Activated CD4-positive, alpha-beta T cell treated with anti-CD3 and anti-CD28 coated beads, Interleukin-2, amount 10 ng/mL, durations not matched to agents 24 days and 14 days (primary cell): ENCODE results near the gene TNFAIP8. TPM values are rescaled to one million over a fixed set of nuclear protein-coding genes. Genes with fewer than 3 reads are reported as not detected.
A peak's percentile ranks its signal among the peaks of the same experiment; 100 is the strongest.

Source experiments
- DNase-seq: peaks from one replicate; pipeline ENCODE4 v3.0.0; 2022
- H3K27ac Mint-ChIP-seq: one replicate; pipeline ENCODE4 v1.8.0; 2022; ENCODE audit warnings: mild to moderate bottlenecking, mixed read lengths
- H3K27me3 Mint-ChIP-seq: one replicate; pipeline ENCODE4 v1.8.0; 2022; ENCODE audit warnings: mixed read lengths
- H3K36me3 Mint-ChIP-seq: one replicate; pipeline ENCODE4 v1.8.0; 2022; ENCODE audit warnings: low read depth, mild to moderate bottlenecking, mixed read lengths
- H3K4me1 Mint-ChIP-seq: one replicate; pipeline ENCODE4 v1.8.0; 2021; ENCODE audit warnings: mixed read lengths
- H3K4me3 Mint-ChIP-seq: one replicate; pipeline ENCODE4 v1.8.0; 2022; ENCODE audit warnings: mild to moderate bottlenecking, moderate library complexity, mixed read lengths
- H3K9me3 Mint-ChIP-seq: one replicate; pipeline ENCODE4 v1.8.0; 2021; ENCODE audit warnings: mixed read lengths
- intact Hi-C: fragments of 100-400 bp; cut with micrococcal nuclease; formaldehyde crosslinking; loops from one replicate; pipeline ENCODE4 v1.15.1; 2023
- total RNA-seq: library from RNA; stranded (reverse); gene quantifications from 2 replicates; pipeline ENCODE4 v1.2.3, GENCODE V29; 2022

The TNFAIP8 gene
- total RNA-seq, 1 donor from 2014 or later: 188 TPM

DNA sequence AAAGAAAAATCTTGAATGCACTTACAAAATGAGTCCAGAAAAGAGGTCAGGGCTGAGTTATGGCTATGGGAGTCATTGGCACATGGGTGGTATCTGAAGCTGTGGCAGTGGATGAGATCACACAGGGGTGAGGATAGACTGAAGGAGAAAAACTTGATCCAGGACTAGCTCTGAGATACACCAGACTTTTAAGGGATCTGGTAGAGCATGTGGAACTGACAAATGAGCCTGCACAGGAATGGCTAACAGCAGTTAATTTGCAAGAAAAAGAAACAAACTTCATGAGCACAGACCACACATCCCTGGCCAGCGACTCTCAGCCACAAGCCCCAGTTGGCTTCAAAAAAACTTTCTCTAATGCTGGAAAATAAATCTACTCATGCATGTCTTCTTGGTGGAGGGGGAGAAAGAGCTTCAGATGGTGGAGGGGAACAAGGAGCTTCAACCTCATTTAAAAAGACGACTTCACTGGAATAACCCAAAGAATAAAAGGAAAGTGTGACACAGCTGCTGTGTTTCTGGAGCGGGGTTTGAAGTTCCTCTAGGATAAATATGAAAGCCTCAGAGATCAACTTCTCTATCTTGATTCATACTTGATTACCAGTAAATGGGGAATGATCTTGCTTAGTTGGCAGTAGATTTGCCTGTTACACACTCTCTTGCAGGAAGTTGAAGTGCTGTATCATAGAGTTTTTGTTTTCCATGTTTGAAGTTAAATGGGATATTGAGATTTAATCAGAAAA is 33.6 kb downstream of the TNFAIP8 start:
- H3K4me3 Mint-ChIP-seq: peak overlapping the region; percentile 18
- H3K9me3 Mint-ChIP-seq: no peaks in the 10 kb centered on the region
- no peaks in the 10 kb centered on the region for H3K27me3 Mint-ChIP-seq
- peaks cover 70% of the 10 kb centered on the region for H3K36me3 Mint-ChIP-seq
- no peak for DNase-seq
- intact Hi-C loops: no loop called here
- peaks cover 66% of the 10 kb centered on the region for H3K4me1 Mint-ChIP-seq
- peak overlapping the region; percentile 56 for H3K27ac Mint-ChIP-seq

DNA sequence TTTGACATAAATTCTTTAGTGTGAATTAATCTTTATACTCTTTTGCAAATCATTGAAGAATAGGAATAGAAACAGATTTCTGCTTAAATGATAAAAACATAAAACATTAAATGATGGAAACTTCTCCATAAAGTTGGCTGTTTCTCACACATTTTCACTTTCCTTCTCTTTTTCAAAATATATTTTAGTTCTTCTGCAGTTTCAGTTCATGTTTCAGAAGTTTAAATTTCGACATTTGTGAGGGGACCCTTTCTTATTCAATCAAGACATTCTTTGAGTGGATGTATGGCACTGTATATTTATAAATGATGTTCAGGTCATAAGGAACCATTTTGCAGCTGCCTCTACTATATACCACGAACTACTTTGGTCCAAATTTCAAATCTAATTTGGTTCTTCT is 34.6 kb downstream of the TNFAIP8 start:
- Mint-ChIP-seq H3K4me3 (no peak overlapping the region), H3K27me3 (no peaks in the 10 kb centered on the region), H3K9me3 (no peaks in the 10 kb centered on the region), H3K27ac (no peak overlapping the region), H3K36me3 (peaks cover 72% of the 10 kb centered on the region), H3K4me1 (peaks cover 65% of the 10 kb centered on the region)
- DNase-seq: no peak
- intact Hi-C loops: no loop called here

- Mint-ChIP-seq H3K36me3 (peaks cover 71% of the 10 kb centered on the region), H3K4me3 (peak overlapping the region; percentile 20), H3K27ac (peak overlapping the region; percentile 84), H3K4me1 (peaks cover 71% of the 10 kb centered on the region), H3K9me3 (no peaks in the 10 kb centered on the region), H3K27me3 (no peaks in the 10 kb centered on the region)
- DNase-seq: no peak
- intact Hi-C loops: loop anchor here (1.0 kb wide), 1 partner anchor 24 kb away; no protein-coding TSS in a partner anchor
Measured at GRCh38 chr5:119393201-119393691, 37.4 kb downstream of the TNFAIP8 start.

- Mint-ChIP-seq H3K36me3 (peaks cover 69% of the 10 kb centered on the region), H3K4me3 (peak overlapping the region; percentile 62), H3K27me3 (no peaks in the 10 kb centered on the region), H3K9me3 (no peaks in the 10 kb centered on the region), H3K4me1 (peaks cover 72% of the 10 kb centered on the region), H3K27ac (peak overlapping the region; percentile 84)
- intact Hi-C loops: loop anchor here (1.0 to 2.0 kb wide), 2 partner anchors 15 to 24 kb away; no protein-coding TSS in a partner anchor
- DNase-seq: no peak
Measured at GRCh38 chr5:119393746-119394145, 37.9 kb downstream of the TNFAIP8 start.

GRCh38 chr5:119395080-119395836 is 39.4 kb downstream of the TNFAIP8 start:
- Mint-ChIP-seq H3K9me3 (no peaks in the 10 kb centered on the region), H3K27ac (peak overlapping the region; percentile 91), H3K27me3 (no peaks in the 10 kb centered on the region), H3K36me3 (peaks cover 59% of the 10 kb centered on the region), H3K4me3 (peak overlapping the region; percentile 34), H3K4me1 (peaks cover 66% of the 10 kb centered on the region)
- DNase-seq: no peak
- intact Hi-C loops: loop anchor here (2.0 to 5.0 kb wide), 2 partner anchors 16 to 38 kb away; partner anchors contain the start of gene TNFAIP8

DNA sequence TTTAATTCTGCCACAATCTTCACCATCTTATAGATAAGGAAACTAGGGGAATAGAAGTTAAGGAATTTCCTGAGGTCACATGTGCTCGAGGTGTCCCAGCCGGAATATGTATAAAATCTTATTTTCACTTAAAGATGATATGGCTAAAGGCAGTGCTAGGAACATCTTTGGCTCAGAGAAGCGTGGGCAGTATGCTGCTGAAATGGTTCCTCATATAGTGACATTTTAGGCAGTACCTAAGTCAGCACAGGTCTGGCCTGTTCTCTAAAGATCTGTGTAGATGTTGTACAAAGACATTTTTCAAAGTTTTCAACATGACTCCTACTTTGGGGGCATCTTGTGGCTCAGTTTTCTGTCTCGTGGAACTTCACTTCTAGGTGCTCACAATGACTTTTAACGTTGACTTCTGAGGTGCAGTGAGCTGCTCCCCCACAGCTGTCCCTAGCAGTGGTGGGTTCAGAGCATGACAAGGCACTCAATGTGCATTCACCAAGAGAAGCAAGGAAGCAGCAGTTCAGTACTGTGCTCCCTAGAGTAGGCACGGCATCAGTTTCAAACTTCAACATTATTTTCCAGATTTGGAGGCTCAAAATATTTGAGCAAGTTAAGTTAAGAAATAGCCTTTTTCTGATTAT is 40.3 kb downstream of the TNFAIP8 start:
- DNase-seq: no peak
- Mint-ChIP-seq H3K27ac (peak overlapping the region; percentile 91), H3K4me1 (peaks cover 64% of the 10 kb centered on the region), H3K9me3 (no peaks in the 10 kb centered on the region), H3K27me3 (no peaks in the 10 kb centered on the region), H3K4me3 (peak overlapping the region; percentile 69), H3K36me3 (peaks cover 52% of the 10 kb centered on the region)
- intact Hi-C loops: loop anchor here (2.0 to 5.0 kb wide), 4 partner anchors 15 to 121 kb away; partner anchors contain the start of gene TNFAIP8

GRCh38 chr5:119397518-119398380 is 41.9 kb downstream of the TNFAIP8 start:
- no peak for DNase-seq
- peaks cover 40% of the 10 kb centered on the region for H3K36me3 Mint-ChIP-seq
- peak overlapping the region; percentile 11 for H3K4me3 Mint-ChIP-seq
- intact Hi-C loops: loop anchor here (1.0 to 5.0 kb wide), 9 partner anchors 13 to 366 kb away; partner anchors contain the start of gene TNFAIP8
- peak overlapping the region; percentile 83 for H3K27ac Mint-ChIP-seq
- H3K4me1 Mint-ChIP-seq: peaks cover 61% of the 10 kb centered on the region
- H3K27me3 Mint-ChIP-seq: no peaks in the 10 kb centered on the region
- no peaks in the 10 kb centered on the region for H3K9me3 Mint-ChIP-seq

DNA sequence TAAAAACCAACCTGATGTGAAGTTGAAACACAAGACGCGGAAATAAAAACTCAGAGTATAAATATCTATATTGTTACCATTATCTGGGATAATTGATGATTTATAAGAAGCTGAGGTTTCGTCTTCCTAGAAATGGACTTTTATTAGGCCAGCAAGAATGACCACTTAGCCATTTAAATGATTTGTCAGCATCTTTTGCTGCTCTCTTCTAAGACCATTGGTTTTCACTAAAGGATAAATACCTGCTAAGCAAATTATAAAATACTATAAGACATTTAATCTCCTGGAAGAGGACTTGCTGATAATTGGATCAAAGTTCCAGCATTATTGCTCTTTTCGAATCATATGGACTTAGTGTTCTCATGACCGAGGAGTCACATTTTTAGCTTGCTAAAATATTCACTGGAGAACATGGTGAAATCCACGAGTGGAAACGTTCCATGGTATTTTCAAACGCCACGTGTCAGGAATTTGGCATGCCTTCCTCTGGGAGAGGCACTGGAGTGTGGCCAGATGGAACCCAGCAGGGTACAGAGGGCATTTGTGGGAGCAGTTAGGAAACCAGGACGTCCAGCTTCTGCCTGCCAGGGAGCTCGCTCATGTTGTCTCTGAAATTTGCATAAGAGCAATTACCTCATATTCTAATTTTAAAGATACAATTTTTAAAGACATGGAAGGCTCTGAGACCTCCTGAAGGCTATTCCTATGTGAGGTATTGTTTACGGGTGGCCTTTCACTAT is 43.1 kb downstream of the TNFAIP8 start:
- DNase-seq: no peak
- intact Hi-C loops: loop anchor here (5.0 kb wide), 1 partner anchor 42 kb away; the partner anchor contains the start of gene TNFAIP8
- Mint-ChIP-seq H3K27ac (peak overlapping the region; percentile 83), H3K9me3 (peaks cover 3% of the 10 kb centered on the region), H3K27me3 (no peaks in the 10 kb centered on the region), H3K4me1 (peaks cover 52% of the 10 kb centered on the region), H3K4me3 (no peak overlapping the region), H3K36me3 (peaks cover 29% of the 10 kb centered on the region)

DNA sequence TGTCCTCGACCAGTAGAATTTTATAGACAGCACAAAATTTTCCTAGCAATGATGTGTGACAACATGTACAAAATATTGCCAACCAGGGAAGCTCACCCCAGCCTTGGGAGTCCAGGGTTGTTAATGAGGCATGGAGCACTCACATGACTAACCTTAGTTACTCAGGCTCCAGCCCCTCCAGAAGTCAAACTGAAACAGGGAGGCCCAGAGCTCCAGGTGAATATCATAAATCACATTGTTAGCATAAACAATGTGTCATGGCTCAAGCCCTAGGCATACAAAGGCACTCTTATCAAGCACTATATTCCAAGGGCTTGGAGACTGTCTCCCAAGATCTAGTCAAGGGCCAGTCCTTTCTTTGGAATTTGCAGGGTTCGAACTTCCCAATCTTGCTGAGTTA is 44.4 kb downstream of the TNFAIP8 start:
- H3K27ac Mint-ChIP-seq: no peak overlapping the region
- no peak overlapping the region for H3K4me3 Mint-ChIP-seq
- H3K27me3 Mint-ChIP-seq: no peaks in the 10 kb centered on the region
- intact Hi-C loops: no loop called here
- peaks cover 44% of the 10 kb centered on the region for H3K4me1 Mint-ChIP-seq
- no peak for DNase-seq
- peaks cover 3% of the 10 kb centered on the region for H3K9me3 Mint-ChIP-seq
- peaks cover 18% of the 10 kb centered on the region for H3K36me3 Mint-ChIP-seq

GRCh38 chr5:119402081-119402480 is 46.3 kb downstream of the TNFAIP8 start:
- no peak overlapping the region for H3K27ac Mint-ChIP-seq
- peaks cover 2% of the 10 kb centered on the region for H3K27me3 Mint-ChIP-seq
- peaks cover 4% of the 10 kb centered on the region for H3K36me3 Mint-ChIP-seq
- H3K9me3 Mint-ChIP-seq: peaks cover 3% of the 10 kb centered on the region
- intact Hi-C loops: no loop called here
- DNase-seq: no peak
- H3K4me3 Mint-ChIP-seq: no peak overlapping the region
- H3K4me1 Mint-ChIP-seq: peaks cover 33% of the 10 kb centered on the region

DNA sequence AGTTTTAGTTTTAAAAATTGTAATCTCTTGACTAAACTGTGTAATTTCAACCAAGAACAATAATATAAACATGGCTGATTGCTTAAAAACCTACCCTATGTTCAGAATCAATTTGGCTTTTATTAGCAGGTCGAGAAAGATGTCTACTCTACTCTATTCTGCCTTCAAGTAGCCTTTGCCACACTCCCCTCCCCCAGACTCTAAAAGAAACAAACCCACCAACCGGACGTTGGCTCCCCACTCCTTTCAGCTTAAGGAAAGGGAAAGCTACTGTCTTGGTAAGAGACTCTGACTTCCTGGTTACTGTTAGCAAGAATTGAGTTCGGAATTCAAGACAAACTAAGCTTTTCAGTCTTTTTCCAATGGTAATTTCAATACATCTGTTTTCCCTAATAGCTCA is 46.7 kb downstream of the TNFAIP8 start:
- H3K4me1 Mint-ChIP-seq: peaks cover 30% of the 10 kb centered on the region
- H3K36me3 Mint-ChIP-seq: peaks cover 4% of the 10 kb centered on the region
- no peak overlapping the region for H3K27ac Mint-ChIP-seq
- H3K4me3 Mint-ChIP-seq: no peak overlapping the region
- peaks cover 3% of the 10 kb centered on the region for H3K9me3 Mint-ChIP-seq
- DNase-seq: no peak
- H3K27me3 Mint-ChIP-seq: peaks cover 2% of the 10 kb centered on the region
- intact Hi-C loops: no loop called here

- Mint-ChIP-seq H3K36me3 (peaks cover 2% of the 10 kb centered on the region), H3K4me1 (peaks cover 21% of the 10 kb centered on the region), H3K9me3 (peaks cover 3% of the 10 kb centered on the region), H3K27ac (no peak overlapping the region), H3K27me3 (peaks cover 2% of the 10 kb centered on the region), H3K4me3 (no peak overlapping the region)
- DNase-seq: no peak
- intact Hi-C loops: no loop called here
Measured at GRCh38 chr5:119404033-119404432, 48.2 kb downstream of the TNFAIP8 start.
